IPS-18c (cell line): Measurements from ENCODE around the gene SERPINA12.

Experiments
- H3K4me3 ChIP-seq: 2 replicates; pipeline ENCODE4 v1.7.0; 2013; ENCODE audit warnings: low read depth, mild to moderate bottlenecking, low read length, moderate library complexity; ENCODE audit not compliant: insufficient read depth
- H3K9me3 ChIP-seq: one replicate; pipeline ENCODE4 v1.6.1; 2013; ENCODE audit warnings: mild to moderate bottlenecking, low read length, moderate library complexity; ENCODE audit not compliant: control insufficient read depth, insufficient read depth

Gene SERPINA12

GRCh38 chr14:94461526-94462218, 47.6 kb downstream of the SERPINA12 start:
- Histone ChIP-seq H3K4me3 (no peak overlapping the region), H3K9me3 (peaks cover 3% of the 10 kb centered on the region)

GRCh38 chr14:94460631-94461416, 48.4 kb downstream of the SERPINA12 start:
- Histone ChIP-seq H3K4me3 (no peak overlapping the region), H3K9me3 (peaks cover 3% of the 10 kb centered on the region)

GRCh38 chr14:94458558-94459205, 50.6 kb downstream of the SERPINA12 start:
- H3K4me3 ChIP-seq = no peak overlapping the region
- peaks cover 3% of the 10 kb centered on the region for H3K9me3 ChIP-seq

GRCh38 chr14:94458096-94458495, 51.2 kb downstream of the SERPINA12 start:
- no peak overlapping the region for H3K4me3 ChIP-seq
- peaks cover 3% of the 10 kb centered on the region for H3K9me3 ChIP-seq

GRCh38 chr14:94455928-94456327, 53.3 kb downstream of the SERPINA12 start:
- H3K4me3 ChIP-seq = no peak overlapping the region
- H3K9me3 ChIP-seq = peaks cover 3% of the 10 kb centered on the region

GRCh38 chr14:94451826-94452225, 57.4 kb downstream of the SERPINA12 start:
- Histone ChIP-seq H3K4me3 (no peak overlapping the region), H3K9me3 (no peaks in the 10 kb centered on the region)

GRCh38 chr14:94451091-94451771, 58.0 kb downstream of the SERPINA12 start:
- Histone ChIP-seq H3K9me3 (no peaks in the 10 kb centered on the region), H3K4me3 (no peak overlapping the region)

- Histone ChIP-seq H3K4me3 (no peak overlapping the region), H3K9me3 (no peaks in the 10 kb centered on the region)
Observed at GRCh38 chr14:94450722-94451090, 58.6 kb downstream of the SERPINA12 start.

- no peak overlapping the region for H3K4me3 ChIP-seq
- H3K9me3 ChIP-seq = no peaks in the 10 kb centered on the region
Observed at GRCh38 chr14:94449930-94450329, 59.3 kb downstream of the SERPINA12 start.

GRCh38 chr14:94448071-94448808, 61.0 kb downstream of the SERPINA12 start:
- H3K4me3 ChIP-seq = no peak overlapping the region
- no peaks in the 10 kb centered on the region for H3K9me3 ChIP-seq

GRCh38 chr14:94447206-94447605, 62.1 kb downstream of the SERPINA12 start:
- Histone ChIP-seq H3K4me3 (no peak overlapping the region), H3K9me3 (no peaks in the 10 kb centered on the region)

- Histone ChIP-seq H3K9me3 (no peaks in the 10 kb centered on the region), H3K4me3 (no peak overlapping the region)
Observed at GRCh38 chr14:94446126-94446525, 63.1 kb downstream of the SERPINA12 start.

- no peaks in the 10 kb centered on the region for H3K9me3 ChIP-seq
- H3K4me3 ChIP-seq = no peak overlapping the region
Observed at GRCh38 chr14:94445003-94445402, 64.3 kb downstream of the SERPINA12 start.

- Histone ChIP-seq H3K9me3 (no peaks in the 10 kb centered on the region), H3K4me3 (no peak overlapping the region)
Observed at GRCh38 chr14:94441531-94442205, 67.6 kb downstream of the SERPINA12 start.

GRCh38 chr14:94441130-94441529, 68.1 kb downstream of the SERPINA12 start:
- H3K4me3 ChIP-seq = no peak overlapping the region
- H3K9me3 ChIP-seq = no peaks in the 10 kb centered on the region

- Histone ChIP-seq H3K9me3 (peaks cover 3% of the 10 kb centered on the region), H3K4me3 (no peak overlapping the region)
Observed at GRCh38 chr14:94439453-94440057, 69.7 kb downstream of the SERPINA12 start.
